Fibroblast of lung (primary cell): Measurements from ENCODE around the gene NUTM1.

ENCODE experiments used
- EZH2 ChIP-seq: IDR thresholded peaks from 2 replicates; pipeline ENCODE4 v1.5.1; 2012; ENCODE audit warnings: low read length, control low read depth, mild to moderate bottlenecking; ENCODE audit errors: missing control alignments
- TF ChIP-seq, protein P1 (sequence below), 2 donors: IDR thresholded peaks in 1 of 2; conservative IDR thresholded peaks in 1 of 2; 1 replicate in 1 of 2; 2 replicates in 1 of 2; pipeline ENCODE4 v1.5.1; 2011 to 2012; ENCODE audit warnings: low read length in 2 of 2, control low read depth in 1 of 2, inconsistent platforms in 1 of 2, low read depth in 1 of 2, mild to moderate bottlenecking in 1 of 2

GRCh38 chr15:34353627-34354026, 10.5 kb downstream of the NUTM1 start:
- TF ChIP-seq EZH2 = no peak
- TF ChIP-seq, protein P1, sequence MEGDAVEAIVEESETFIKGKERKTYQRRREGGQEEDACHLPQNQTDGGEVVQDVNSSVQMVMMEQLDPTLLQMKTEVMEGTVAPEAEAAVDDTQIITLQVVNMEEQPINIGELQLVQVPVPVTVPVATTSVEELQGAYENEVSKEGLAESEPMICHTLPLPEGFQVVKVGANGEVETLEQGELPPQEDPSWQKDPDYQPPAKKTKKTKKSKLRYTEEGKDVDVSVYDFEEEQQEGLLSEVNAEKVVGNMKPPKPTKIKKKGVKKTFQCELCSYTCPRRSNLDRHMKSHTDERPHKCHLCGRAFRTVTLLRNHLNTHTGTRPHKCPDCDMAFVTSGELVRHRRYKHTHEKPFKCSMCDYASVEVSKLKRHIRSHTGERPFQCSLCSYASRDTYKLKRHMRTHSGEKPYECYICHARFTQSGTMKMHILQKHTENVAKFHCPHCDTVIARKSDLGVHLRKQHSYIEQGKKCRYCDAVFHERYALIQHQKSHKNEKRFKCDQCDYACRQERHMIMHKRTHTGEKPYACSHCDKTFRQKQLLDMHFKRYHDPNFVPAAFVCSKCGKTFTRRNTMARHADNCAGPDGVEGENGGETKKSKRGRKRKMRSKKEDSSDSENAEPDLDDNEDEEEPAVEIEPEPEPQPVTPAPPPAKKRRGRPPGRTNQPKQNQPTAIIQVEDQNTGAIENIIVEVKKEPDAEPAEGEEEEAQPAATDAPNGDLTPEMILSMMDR (conservative IDR thresholded peaks at IDR 0.05 in 1 of 2, IDR thresholded peaks at IDR 0.05 in 1 of 2; ENCODE audit: low read depth in 1 of 2, low read length in 2 of 2) = no peak
